Heart left ventricle (tissue), 16 donors: ENCODE results near the gene HOXC5. TPM values are rescaled to one million over a fixed set of nuclear protein-coding genes. Genes with fewer than 3 reads are reported as not detected.

Source experiments
- ATAC-seq, 4 donors: fragments of 200-7000 bp; cut with Tn5 transposase; one replicate each; pipeline ENCODE4 v1.9.1; 2020 to 2022; ENCODE audit warnings: moderate library complexity in 4 of 4, mild to moderate bottlenecking in 3 of 4, moderate number of reproducible peaks in 1 of 4
- DNase-seq, 5 donors: peaks; one replicate each; pipeline ENCODE4 v3.0.0-alpha.2; 2020
- H3K27ac ChIP-seq, 12 donors: fragments of 200-600 bp; sonication (generic) in 4 of 12; one replicate each; pipeline versions ENCODE4 v1.5.0 to v1.8.0; 2016 to 2022; ENCODE audit warnings: mild to moderate bottlenecking in 2 of 12
- H3K27me3 ChIP-seq, 9 donors: fragments of 200-600 bp; sonication (generic) in 2 of 9; one replicate each; pipeline versions ENCODE4 v1.5.1 to v1.8.0; 2016 to 2022; ENCODE audit warnings: mild to moderate bottlenecking in 3 of 9
- H3K36me3 ChIP-seq, 9 donors: fragments of 200-600 bp; sonication (generic) in 2 of 9; one replicate each; pipeline versions ENCODE4 v1.5.0 to v1.8.0; 2018 to 2022; ENCODE audit warnings: mild to moderate bottlenecking in 2 of 9
- H3K4me1 ChIP-seq, 12 donors: fragments of 200-600 bp; sonication (generic) in 4 of 12; one replicate each; pipeline versions ENCODE4 v1.5.0 to v1.8.0; 2016 to 2022; ENCODE audit warnings: mild to moderate bottlenecking in 3 of 12
- H3K4me3 ChIP-seq, 12 donors: fragments of 200-600 bp; sonication (generic) in 4 of 12; one replicate each; pipeline versions ENCODE4 v1.5.0 to v1.8.0; 2017 to 2022; ENCODE audit warnings: mild to moderate bottlenecking in 9 of 12, moderate library complexity in 4 of 12
- H3K9me3 ChIP-seq, 12 donors: fragments of 200-600 bp; sonication (generic) in 4 of 12; one replicate each; pipeline versions ENCODE4 v1.5.0 to v1.8.0; 2016 to 2022; ENCODE audit warnings: mild to moderate bottlenecking in 1 of 12
- POLR2A ChIP-seq, 2 donors: fragments of 450-650 bp; IDR thresholded peaks; one replicate each; pipeline ENCODE4 v1.6.1; 2017; ENCODE audit warnings: antibody characterized with exemption in 2 of 2, mild to moderate bottlenecking in 2 of 2, moderate library complexity in 2 of 2
- WGBS, 4 donors: extraction: QIAGEN DNeasy Blood & Tissue Kit in 2 of 4; methylation state at CpG; one replicate each; pipeline versions ENCODE4 v1.1.5 to v1.1.7; 2013 to 2018; 5-methylcytosine and 5-hydroxymethylcytosine counted together
- intact Hi-C, 10 donors: fragments of 100-400 bp; cut with DNase I; formaldehyde crosslinking; loops; one replicate each; pipeline versions ENCODE4 v1.11.1 to v1.14.2; 2022
- polyA plus RNA-seq, 2 donors: library from polyadenylated mRNA; stranded (reverse); fragments of 200-250 nt; gene quantifications; one replicate each; pipeline ENCODE4 v1.2.3, GENCODE V29; 2013
- total RNA-seq, 9 donors: library from RNA; depleted of rRNA in 2 of 9; stranded (reverse); fragments of >200 nt in 2 of 9; fragmentation: NEBNext Ultra II Directional in 3 of 9; extraction: Animal tissue kit (Norgen Biotek cat#: 25700) in 3 of 9; gene quantifications; one replicate each; pipeline versions ENCODE4 v1.1.0 to v1.2.4, GENCODE V29; 2016 to 2023
- TF ChIP-seq, protein P1 (sequence below), 12 donors: fragments of 200-600 bp; sonication (generic) in 4 of 12; IDR thresholded peaks; one replicate each; pipeline versions ENCODE4 v1.5.0 to v1.8.0; 2018 to 2022; ENCODE audit warnings: antibody characterized with exemption in 12 of 12, mild to moderate bottlenecking in 5 of 12
- donor health status: ischemic (EF 13 %, LVEDD 7.1; RV severe dilation, severe dysfunction).
- donor health status: healthy with polysubstance abuse.
- donor health status: DM: no; HTN: yes; CAD: no.
- donor health status: DM: no; HTN: no; CAD: no.
- donor health status: ischemic (EF 25% LVEDD 6.9; RV normal size, moderate dysfunction).
- donor health status: ischemic (EF 25% LVEDD 5.7; RV mildly dilated, moderate dysfunction).
- donor health status: healthy.
- donor health status: DM: yes; HTN: yes; CAD: no.
- donor health status: ischemic (EF 35%, LVEDD 5.7; RV mildly dilated, moderate dysfunction).
- donor health status: nonischemic (EF 11% LVEDD 7.7; RV severe dilation, severe dysfunction).
- donor health status: DM: yes; HTN: yes; CAD: no.
- donor health status: PGD.
- donor health status: ischemic (EF 29% LVEDD 5.4; RV normal size, mild dysfunction).
- donor health status: nonischemic (EF 23%, LVEDD 6.1; RV moderate dilation, normal function).

The HOXC5 gene
- total and polyA plus RNA-seq, 11 donors: not detected

DNA sequence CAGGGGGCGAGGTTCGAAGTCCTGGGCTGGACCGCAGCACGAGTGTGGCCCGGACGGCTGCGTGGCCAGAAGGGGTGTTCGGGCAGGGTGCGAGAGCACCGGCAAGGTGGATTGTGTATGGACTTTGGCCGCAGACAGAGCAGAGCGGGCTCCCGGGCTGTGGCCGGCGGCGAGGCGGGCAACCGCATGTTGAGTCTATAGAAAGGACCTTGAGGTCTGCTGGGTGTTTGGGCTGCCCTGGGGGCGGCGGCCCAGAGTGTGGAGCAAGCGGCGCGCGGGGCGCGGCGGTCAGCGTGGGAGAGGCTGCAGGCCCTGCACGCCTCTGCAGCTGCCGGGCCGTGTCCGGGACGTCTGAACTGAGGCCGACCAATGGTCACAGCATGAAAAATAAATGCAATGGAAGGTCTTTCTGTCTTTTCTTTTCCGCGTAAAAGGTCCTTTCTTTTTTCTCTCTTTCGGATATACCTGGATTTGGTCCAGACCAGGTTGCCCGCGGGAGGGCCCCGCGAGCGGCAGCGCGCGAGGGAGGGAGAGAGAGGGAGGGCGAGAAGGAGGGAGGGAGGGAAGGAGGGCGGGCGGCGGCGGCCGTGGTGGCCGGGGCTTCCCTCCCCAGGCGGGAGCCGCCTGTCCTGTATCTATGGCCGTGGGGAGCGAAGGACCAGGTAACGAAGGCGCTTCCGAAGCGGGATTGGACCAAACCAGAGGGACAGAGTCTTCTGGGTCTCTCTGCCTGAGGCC, 38.4 kb upstream of the HOXC5 start:
- Histone ChIP-seq H3K27me3 (peaks cover 85 to 100% (median 99%) of the 10 kb centered on the region in 9 donors), H3K4me3 (peak overlapping the region in 6 of 12 donors; percentile 2 to 63 (median 32)), H3K4me1 (peaks cover 0 to 37% (median 20%) of the 10 kb centered on the region in 12 donors), H3K36me3 (no peaks in the 10 kb centered on the region), H3K27ac (no peak overlapping the region), H3K9me3 (no peaks in the 10 kb centered on the region)
- DNase-seq: peak in 1 of 5 donors; percentile 10
- no peak for TF ChIP-seq POLR2A (IDR thresholded peaks at IDR 0.05)
- TF ChIP-seq, protein P1, sequence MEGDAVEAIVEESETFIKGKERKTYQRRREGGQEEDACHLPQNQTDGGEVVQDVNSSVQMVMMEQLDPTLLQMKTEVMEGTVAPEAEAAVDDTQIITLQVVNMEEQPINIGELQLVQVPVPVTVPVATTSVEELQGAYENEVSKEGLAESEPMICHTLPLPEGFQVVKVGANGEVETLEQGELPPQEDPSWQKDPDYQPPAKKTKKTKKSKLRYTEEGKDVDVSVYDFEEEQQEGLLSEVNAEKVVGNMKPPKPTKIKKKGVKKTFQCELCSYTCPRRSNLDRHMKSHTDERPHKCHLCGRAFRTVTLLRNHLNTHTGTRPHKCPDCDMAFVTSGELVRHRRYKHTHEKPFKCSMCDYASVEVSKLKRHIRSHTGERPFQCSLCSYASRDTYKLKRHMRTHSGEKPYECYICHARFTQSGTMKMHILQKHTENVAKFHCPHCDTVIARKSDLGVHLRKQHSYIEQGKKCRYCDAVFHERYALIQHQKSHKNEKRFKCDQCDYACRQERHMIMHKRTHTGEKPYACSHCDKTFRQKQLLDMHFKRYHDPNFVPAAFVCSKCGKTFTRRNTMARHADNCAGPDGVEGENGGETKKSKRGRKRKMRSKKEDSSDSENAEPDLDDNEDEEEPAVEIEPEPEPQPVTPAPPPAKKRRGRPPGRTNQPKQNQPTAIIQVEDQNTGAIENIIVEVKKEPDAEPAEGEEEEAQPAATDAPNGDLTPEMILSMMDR (IDR thresholded peaks at IDR 0.05): no peak
- no peak for ATAC-seq
- 4 to 8% (median 5%) methylated on average over 53 to 60 of the region's 60 CpGs for WGBS, 4 donors
- intact Hi-C loops: no loop called here

DNA sequence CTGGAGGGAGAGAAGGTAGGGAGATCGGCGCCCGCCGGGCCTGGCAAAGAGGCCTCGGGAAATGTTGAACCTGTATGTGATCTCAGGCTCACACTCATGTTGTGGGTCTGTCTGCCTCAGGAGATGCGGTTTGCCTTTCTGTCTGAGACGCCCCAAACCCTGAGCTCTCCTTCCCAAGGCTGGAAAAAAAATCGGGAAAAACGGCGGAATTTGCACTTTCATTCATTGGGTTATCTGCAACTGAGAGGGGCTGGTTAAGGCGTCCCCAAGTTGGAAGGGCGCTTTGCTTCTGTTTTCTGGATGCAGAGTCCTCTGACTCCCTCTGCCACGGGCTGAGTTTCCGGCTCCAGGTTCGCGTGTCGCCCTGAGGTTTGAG, 37.9 kb upstream of the HOXC5 start:
- peak in 1 of 4 donors; percentile 15 for ATAC-seq
- no peak overlapping the region for H3K27ac ChIP-seq
- no peaks in the 10 kb centered on the region for H3K9me3 ChIP-seq
- intact Hi-C loops: no loop called here
- peak in 1 of 5 donors; percentile 21 for DNase-seq
- WGBS, 4 donors: 3 to 4% (median 3%) methylated on average over 17 of the region's 17 CpGs
- H3K27me3 ChIP-seq: peaks cover 84 to 100% (median 100%) of the 10 kb centered on the region in 9 donors
- peaks cover 0 to 42% (median 23%) of the 10 kb centered on the region in 12 donors for H3K4me1 ChIP-seq
- H3K36me3 ChIP-seq: no peaks in the 10 kb centered on the region
- TF ChIP-seq, protein P1 (IDR thresholded peaks at IDR 0.05): no peak
- no peak for TF ChIP-seq POLR2A (IDR thresholded peaks at IDR 0.05)
- peak overlapping the region; percentile 19 to 63 (median 48) for H3K4me3 ChIP-seq

DNA sequence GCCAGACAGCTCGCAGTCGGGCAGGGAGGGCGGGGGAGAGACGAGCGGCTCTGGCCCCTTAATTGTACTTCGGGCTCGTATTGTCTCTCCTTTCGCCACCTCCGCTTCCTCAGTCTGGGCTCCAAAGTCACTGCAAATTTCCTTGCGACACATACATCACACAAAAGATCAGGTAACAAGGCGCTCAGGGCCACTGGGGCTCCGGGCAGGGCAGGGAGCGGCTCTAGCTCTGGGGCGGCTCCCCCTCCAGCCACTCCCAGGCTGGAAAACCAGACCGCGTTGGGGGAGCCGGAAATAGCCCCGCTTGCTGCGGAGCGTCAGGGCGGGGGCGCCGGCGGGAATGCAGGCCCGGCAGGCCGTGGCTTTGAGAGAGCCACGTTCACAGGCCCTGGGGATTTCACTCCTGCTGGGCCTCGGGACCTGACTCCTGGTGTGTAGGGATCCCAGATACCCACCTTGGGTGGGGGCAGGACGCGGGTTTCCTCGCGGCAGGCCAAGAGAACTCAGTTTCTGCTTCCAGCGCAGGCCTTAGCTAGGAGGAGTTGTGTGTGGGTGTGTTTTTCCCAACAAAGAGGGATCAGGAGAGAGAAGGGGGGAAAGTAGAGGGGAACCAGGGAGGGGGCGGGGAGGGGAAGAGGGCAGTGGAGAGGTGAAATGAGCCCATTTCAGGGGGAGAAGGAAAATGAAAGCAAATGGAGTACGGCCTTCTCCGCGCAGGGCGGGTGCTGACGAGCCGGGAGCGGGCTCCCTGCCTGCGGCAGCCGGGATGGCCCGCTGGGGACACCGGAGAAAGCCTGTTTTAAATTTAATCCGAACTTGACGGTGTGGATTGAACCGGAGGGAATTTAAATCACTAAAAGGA, 37.2 kb upstream of the HOXC5 start:
- 3 to 5% (median 3%) methylated on average over 35 to 48 of the region's 48 CpGs for WGBS, 4 donors
- intact Hi-C loops: no loop called here
- H3K36me3 ChIP-seq: no peaks in the 10 kb centered on the region
- no peak overlapping the region for H3K27ac ChIP-seq
- H3K9me3 ChIP-seq: no peaks in the 10 kb centered on the region
- H3K27me3 ChIP-seq: peaks cover 85 to 100% (median 100%) of the 10 kb centered on the region in 9 donors
- H3K4me1 ChIP-seq: peaks cover 0 to 48% (median 29%) of the 10 kb centered on the region in 12 donors
- ATAC-seq: peak in 3 of 4 donors; percentile 21 to 61 (median 50)
- TF ChIP-seq, protein P1 (IDR thresholded peaks at IDR 0.05): no peak
- no peak for TF ChIP-seq POLR2A (IDR thresholded peaks at IDR 0.05)
- peak in 1 of 5 donors; percentile 32 for DNase-seq
- H3K4me3 ChIP-seq: peak overlapping the region; percentile 19 to 63 (median 48)
